ENCODE results near the gene TTC21A.

Gene TTC21A

GRCh38 chr3:39147711-39148434 is 40.4 kb downstream of the TTC21A start:
- DNase-seq (ENCODE audit: extremely low spot score, insufficient read length, low read depth) (peak; percentile 39), FAIRE-seq (peak; percentile 74)

- DNase-seq (ENCODE audit: extremely low spot score, insufficient read length, low read depth): no peak
- no peak for FAIRE-seq
Observed at GRCh38 chr3:39148435-39149058, 41.1 kb downstream of the TTC21A start.

DNA sequence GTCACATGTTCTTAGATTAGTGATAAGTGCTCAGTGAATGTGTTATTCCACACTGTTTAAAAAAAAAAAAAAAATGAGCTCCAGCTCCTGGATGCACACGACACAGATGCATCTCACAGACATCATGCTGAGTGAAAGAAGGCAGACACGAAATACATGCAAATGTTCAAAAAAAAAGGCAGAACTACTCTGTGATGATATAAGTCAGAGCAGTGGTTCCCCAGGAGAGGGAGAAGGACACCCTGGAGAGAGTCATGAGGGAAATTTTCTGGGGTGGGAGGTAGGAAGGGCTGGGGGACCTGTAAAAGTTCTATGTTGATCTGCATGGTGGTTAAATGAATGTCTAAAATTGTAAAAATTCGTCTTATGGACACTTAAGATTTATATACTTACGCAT is 41.6 kb downstream of the TTC21A start:
- FAIRE-seq: peak; percentile 26

DNA sequence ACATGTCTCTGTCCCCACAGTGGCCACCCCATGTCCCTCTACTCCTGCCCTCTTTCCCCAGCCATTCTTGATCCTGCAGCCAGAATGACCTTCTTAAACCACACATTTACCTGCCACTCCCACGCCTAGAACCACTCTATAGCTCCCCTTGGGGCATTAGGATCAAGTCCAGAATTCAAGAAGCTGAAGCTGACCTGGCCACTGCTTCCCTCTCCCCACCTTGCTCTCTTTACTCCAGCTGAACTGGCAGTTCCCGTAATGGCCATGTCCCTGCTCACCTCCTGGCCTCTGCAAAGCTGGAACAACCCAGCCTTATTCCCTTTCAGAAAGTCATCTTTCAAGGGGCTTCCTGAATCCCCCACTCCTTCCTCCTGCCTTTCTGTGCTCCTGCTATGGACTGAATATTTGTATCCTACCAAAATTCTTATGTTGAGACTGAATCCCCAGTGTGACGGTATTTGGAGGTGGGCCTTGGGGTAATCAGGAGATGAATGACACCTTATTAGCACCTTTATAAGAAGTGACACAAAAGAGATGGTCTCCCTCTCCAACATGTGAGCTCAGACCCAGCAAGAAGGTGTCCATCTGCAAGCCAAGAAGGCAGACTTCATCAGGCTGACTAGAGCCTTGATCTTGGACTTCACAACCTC is 42.1 kb downstream of the TTC21A start:
- FAIRE-seq: no peak

More for the DNA sequence above, 41.6 kb downstream of the TTC21A start:
- DNase-seq (ENCODE audit: extremely low spot score, insufficient read length, low read depth): no peak

DNA sequence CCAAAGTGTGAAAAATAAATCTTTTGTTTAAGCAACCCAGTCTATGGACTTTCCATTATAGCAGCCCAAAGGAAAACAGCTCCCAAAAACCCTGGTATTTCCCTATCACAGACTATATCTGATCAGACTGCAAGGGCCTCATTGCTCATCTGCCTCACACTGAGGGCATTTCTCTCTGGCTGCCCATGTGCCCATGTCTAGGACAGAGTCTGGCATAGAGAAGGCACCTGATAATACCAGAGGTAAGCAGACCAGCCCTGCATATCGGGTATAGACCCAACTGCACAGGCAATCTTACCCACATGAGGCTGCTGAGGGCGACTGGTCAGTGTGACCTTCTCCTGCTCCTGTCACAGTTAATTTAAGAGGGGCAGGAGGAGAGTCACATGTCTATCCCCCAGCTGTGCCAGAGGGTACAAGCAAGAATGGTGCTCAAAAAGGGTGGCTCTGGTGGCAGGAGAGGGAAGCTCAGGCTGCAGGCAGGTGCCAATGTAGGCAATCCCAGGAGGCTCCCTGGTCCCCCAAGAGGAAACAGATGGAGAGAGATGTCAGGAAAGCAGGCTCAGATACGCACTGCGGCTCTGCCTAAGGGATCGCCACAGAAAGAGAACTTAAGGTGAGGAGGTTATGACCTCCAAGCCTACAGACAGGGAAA is 42.8 kb downstream of the TTC21A start:
- DNase-seq (ENCODE audit: extremely low spot score, insufficient read length, low read depth) (no peak), FAIRE-seq (no peak)

More for the DNA sequence above, 42.1 kb downstream of the TTC21A start:
- DNase-seq (ENCODE audit: extremely low spot score, insufficient read length, low read depth): no peak

- FAIRE-seq (no peak), DNase-seq (ENCODE audit: extremely low spot score, insufficient read length, low read depth) (no peak)
Observed at GRCh38 chr3:39150803-39151631, 43.5 kb downstream of the TTC21A start.

DNA sequence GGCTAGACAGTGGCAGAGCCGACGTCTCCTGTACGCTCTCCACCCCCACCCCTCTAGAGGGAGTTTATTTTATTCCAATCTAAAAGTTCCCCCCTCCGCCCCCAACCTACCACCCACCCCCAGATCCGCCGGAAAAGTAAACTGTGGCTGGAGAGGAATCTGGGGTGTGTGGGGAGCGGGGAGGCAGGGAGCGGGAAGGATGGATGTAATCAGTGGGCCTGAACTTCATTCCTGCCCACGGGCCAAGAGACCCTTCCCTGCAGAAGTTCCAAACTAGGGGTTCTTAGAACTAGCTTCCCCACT is 46.4 kb downstream of the TTC21A start:
- FAIRE-seq (no peak), DNase-seq (ENCODE audit: extremely low spot score, insufficient read length, low read depth) (no peak)

DNA sequence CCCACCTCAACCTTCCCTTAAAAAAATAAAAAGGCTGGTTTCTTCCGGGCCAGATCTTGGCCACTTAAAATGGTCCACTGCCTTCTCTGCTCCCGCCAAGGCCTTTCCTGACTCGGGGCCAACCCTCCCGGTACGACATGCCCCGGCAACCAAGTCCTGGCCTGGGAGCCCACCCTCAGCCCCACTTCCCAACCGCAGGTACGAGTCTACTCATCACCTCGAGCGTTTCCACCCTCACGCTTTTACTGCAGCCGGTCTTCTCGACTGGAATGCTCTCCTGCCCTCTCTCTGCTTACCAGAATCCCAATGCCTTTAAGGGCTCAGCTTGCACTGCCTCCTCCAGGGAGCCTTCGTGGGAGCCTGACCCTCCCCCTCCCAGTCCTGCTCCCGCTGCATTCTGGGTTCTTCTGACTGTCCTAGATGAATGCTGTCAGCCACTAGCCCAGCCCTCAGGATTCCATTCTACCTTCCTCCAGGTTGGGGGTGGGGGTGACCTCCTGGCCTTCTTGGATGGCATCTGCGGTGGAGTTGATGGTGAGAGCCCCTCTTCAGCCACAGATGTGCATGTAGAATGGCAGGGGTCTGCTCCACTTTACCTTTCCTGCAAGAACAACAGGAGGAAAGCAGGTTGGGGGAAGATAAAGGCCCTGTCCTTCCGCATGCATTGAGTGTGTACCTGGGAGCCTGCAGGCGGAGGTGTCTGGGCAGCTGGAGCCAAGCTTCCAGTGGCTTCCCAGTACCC is 47.0 kb downstream of the TTC21A start:
- DNase-seq (ENCODE audit: extremely low spot score, insufficient read length, low read depth): no peak
- no peak for FAIRE-seq

DNA sequence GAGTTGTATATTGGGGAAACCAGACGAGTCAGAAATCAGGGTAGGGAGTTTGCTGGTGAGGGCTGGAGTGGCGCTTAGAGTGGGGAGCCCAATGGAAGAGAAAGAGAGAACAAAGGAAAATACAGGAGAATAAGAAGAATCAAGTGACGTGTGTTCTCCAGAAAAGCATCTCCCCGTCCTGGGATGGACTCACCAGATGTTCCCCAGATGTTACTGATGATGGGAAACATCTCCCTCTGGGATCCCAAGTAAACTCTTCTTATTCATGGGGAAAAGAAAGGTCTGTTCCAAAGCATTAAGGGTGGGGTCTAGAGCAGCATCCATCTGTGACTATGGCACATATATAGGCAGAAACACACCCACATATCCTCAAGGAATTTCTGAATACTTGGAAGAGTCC is 48.9 kb downstream of the TTC21A start:
- FAIRE-seq (no peak), DNase-seq (ENCODE audit: extremely low spot score, insufficient read length, low read depth) (no peak)

DNA sequence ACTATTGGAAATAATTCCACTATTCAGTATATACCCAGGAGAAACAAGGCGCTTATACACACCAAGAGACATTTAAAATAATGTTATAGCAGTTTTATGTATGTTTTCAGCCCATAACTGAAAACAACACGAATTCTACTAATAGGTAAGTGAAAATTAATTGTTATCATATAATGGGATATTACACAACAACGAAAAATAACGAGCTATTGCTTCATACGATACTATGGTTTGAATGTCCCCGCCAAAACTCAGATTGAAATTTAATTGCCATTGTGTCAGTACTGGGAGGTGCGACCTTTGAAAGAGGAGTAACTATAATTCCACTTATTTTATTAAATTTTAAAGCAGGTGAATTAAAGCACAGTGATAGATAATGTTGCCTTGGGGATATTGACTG is 49.9 kb downstream of the TTC21A start:
- DNase-seq (ENCODE audit: extremely low spot score, insufficient read length, low read depth) (no peak), FAIRE-seq (no peak)

DNA sequence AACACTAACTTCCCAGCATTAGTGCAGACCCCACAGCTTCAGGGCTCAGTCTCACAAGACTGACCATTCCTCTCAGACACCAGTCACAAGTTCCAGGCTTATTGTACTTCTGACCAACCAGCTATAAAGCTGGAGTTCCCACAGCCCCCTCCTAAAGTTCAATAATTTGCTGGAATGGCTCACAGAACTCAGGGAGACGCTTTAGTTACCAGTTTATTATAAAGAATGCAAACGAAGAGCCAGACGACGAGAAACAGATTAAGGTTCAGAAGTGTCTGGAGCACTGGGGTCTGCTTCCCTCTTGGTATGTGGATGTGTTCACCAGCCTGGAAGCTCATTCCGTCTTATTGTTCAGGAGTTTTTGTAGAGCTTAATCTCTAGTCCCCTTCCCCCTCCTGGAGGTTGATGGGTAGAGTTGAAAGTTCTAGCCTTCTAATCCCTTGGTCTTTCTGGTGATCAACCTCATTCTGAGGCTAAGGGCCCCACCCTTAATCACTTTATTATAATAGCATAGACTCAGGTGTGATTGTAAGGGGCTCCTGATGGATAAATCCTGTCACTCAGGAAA is 50.8 kb downstream of the TTC21A start:
- DNase-seq (ENCODE audit: extremely low spot score, insufficient read length, low read depth): no peak
- FAIRE-seq: no peak

DNA sequence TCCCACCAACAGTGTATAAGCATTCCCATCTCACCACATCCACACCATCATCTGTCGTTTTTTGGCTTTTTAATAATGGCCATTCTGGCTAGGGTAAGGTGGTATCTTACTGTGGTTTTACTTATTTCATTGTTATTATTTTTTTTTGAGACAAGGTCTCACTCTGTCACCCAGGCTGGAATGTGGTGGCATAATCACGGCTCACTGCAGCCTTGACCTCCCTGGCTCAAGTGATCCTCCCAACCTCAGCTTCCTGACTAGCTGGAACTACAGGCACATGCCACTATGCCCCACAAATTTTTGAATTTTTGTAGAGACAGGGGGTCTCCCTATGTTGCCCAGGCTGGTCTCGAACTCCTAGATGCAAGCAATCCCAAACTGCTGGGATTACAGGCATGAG is 56.9 kb downstream of the TTC21A start:
- no peak for FAIRE-seq

GRCh38 chr3:39165518-39165917 is 58.0 kb downstream of the TTC21A start:
- DNase-seq (ENCODE audit: extremely low spot score, insufficient read length, low read depth) (no peak), FAIRE-seq (no peak)

More for the DNA sequence above, 56.9 kb downstream of the TTC21A start:
- no peak for DNase-seq (ENCODE audit: extremely low spot score, insufficient read length, low read depth)

GRCh38 chr3:39166134-39166710 is 58.7 kb downstream of the TTC21A start:
- FAIRE-seq: no peak
- DNase-seq (ENCODE audit: extremely low spot score, insufficient read length, low read depth): no peak

DNA sequence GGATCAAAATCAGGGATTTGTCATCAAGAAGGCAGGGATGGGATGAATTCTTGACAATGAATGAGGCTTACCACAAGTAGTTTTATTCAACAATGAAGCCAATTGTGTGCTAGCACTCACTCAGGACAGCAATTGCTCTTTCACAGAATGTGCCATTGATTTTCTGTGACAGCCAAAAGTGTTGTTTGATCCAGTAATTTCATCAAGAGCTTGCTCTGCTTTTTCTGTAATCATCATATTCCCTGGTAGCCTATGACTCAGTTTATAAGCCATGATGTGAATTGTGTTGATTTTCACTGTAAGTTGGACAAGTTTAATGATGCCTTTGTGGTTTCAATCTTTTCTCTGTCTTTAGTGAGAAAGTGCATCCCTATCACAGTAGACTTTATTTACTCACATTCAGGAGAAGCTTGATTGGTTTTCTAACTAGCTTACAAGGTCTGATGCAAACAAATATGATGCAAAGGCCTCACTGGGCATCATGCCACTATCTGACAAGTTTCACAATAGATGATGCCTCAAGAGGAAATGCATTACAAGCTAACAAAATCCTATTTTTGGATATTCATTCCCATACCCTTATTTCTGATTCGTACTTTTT is 59.6 kb downstream of the TTC21A start:
- FAIRE-seq (no peak), DNase-seq (ENCODE audit: extremely low spot score, insufficient read length, low read depth) (no peak)

- DNase-seq (ENCODE audit: extremely low spot score, insufficient read length, low read depth): no peak
- no peak for FAIRE-seq
Observed at GRCh38 chr3:39168156-39168780, 60.8 kb downstream of the TTC21A start.

- no peak for FAIRE-seq
- no peak for DNase-seq (ENCODE audit: extremely low spot score, insufficient read length, low read depth)
Observed at GRCh38 chr3:39169712-39170111, 62.2 kb downstream of the TTC21A start.

GRCh38 chr3:39170461-39170860 is 63.0 kb downstream of the TTC21A start:
- FAIRE-seq (no peak), DNase-seq (ENCODE audit: extremely low spot score, insufficient read length, low read depth) (no peak)
